Smooth muscle cell (in vitro differentiated cells): Measurements from ENCODE around the gene MRGPRE. TPM values are rescaled to one million over a fixed set of nuclear protein-coding genes. Genes with fewer than 3 reads are reported as not detected.

Experiments
- DNase-seq: peaks from one replicate; lab custom pipeline; 2025; ENCODE audit not compliant: unreplicated experiment; lab: John Stamatoyannopoulos, UW
- H2AFZ ChIP-seq: fragments of 200-600 bp; sonication (generic); 2 replicates; pipeline ENCODE4 v1.6.0; 2016; ENCODE audit warnings: antibody characterized with exemption, low read depth, mild to moderate bottlenecking
- H3F3A ChIP-seq: fragments of 200-600 bp; sonication (generic); 2 replicates; pipeline ENCODE4 v1.6.0; 2017; ENCODE audit warnings: antibody characterized with exemption, low read depth
- H3K27ac ChIP-seq: fragments of 200-600 bp; sonication (generic); 2 replicates; pipeline ENCODE4 v1.5.1; 2016; ENCODE audit warnings: low read depth, mild to moderate bottlenecking
- H3K27me3 ChIP-seq: fragments of 200-600 bp; sonication (generic); 2 replicates; pipeline ENCODE4 v1.6.1; 2016; ENCODE audit warnings: low read depth, mild to moderate bottlenecking
- H3K36me3 ChIP-seq: fragments of 200-600 bp; sonication (generic); 2 replicates; pipeline ENCODE4 v1.5.1; 2016; ENCODE audit warnings: low read depth
- H3K4me1 ChIP-seq: fragments of 200-600 bp; sonication (generic); 2 replicates; pipeline ENCODE4 v1.5.1; 2016; ENCODE audit warnings: low read depth
- H3K4me2 ChIP-seq: fragments of 200-600 bp; sonication (generic); 2 replicates; pipeline ENCODE4 v1.6.0; 2016; ENCODE audit warnings: mild to moderate bottlenecking
- H3K4me3 ChIP-seq: fragments of 200-600 bp; sonication (generic); 2 replicates; pipeline ENCODE4 v1.5.1; 2016; ENCODE audit warnings: mild to moderate bottlenecking
- H3K79me2 ChIP-seq: fragments of 200-600 bp; sonication (generic); 2 replicates; pipeline ENCODE4 v1.6.0; 2016; ENCODE audit warnings: low read depth, mild to moderate bottlenecking
- H3K9ac ChIP-seq: fragments of 200-600 bp; sonication (generic); 2 replicates; pipeline ENCODE4 v1.6.0; 2016; ENCODE audit warnings: low read depth
- H3K9me3 ChIP-seq: fragments of 200-600 bp; sonication (generic); replicated peaks from 2 replicates; pipeline ENCODE4 v1.5.1; 2016; ENCODE audit warnings: low read depth
- H4K20me1 ChIP-seq: fragments of 200-600 bp; sonication (generic); 2 replicates; pipeline ENCODE4 v1.6.0; 2016; ENCODE audit warnings: low read depth
- WGBS: methylation state at CpG from one replicate; pipeline ENCODE4 v1.1.7; 2016; ENCODE audit warnings: low lambda C conversion rate; 5-methylcytosine and 5-hydroxymethylcytosine counted together
- polyA plus RNA-seq: library from polyadenylated mRNA; unstranded; fragments of >200 nt; fragmentation: Nextera tagmentation; extraction: Ambion mirVana; gene quantifications from 2 replicates; pipeline ENCODE4 v1.2.1, GENCODE V29; 2016
- total RNA-seq: library from RNA; depleted of rRNA; stranded (reverse); fragments of >200 nt; gene quantifications from 2 replicates; pipeline ENCODE4 v1.2.3, GENCODE V29; 2014
- TF ChIP-seq, protein P1 (sequence below): fragments of 200-600 bp; sonication (generic); IDR thresholded peaks from 2 replicates; pipeline ENCODE4 v1.5.1; 2017; ENCODE audit warnings: borderline replicate concordance, mild to moderate bottlenecking, antibody characterized with exemption; ENCODE audit not compliant: insufficient read depth, poor library complexity, severe bottlenecking

Gene MRGPRE
- total and polyA plus RNA-seq, 2 experiments from 2014 or later = not detected

DNA sequence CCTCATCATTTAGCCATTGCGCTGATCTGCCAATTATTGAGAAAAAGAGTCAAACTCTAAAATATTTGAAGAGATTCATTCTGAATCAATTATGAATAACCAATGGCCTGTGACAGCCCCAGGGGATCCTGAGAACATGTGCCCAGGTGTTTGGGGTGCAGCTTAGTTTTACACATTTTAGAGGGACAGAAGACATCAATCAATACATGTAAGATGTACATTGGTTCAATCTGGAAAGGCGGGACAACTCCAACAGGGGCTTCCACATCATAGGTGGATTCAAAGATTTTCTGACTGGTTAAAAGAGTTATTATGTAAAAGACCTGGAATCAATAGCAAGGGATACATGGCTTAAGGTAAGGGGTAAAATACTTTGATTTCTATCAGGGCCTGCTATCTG is 4.9 kb upstream of the MRGPRE start:
- no peak overlapping the region for H3K4me3 ChIP-seq
- H3K4me2 ChIP-seq = no peak overlapping the region
- no peaks in the 10 kb centered on the region for H4K20me1 ChIP-seq
- DNase-seq = no peak
- no peak overlapping the region for H2AFZ ChIP-seq
- TF ChIP-seq, protein P1, sequence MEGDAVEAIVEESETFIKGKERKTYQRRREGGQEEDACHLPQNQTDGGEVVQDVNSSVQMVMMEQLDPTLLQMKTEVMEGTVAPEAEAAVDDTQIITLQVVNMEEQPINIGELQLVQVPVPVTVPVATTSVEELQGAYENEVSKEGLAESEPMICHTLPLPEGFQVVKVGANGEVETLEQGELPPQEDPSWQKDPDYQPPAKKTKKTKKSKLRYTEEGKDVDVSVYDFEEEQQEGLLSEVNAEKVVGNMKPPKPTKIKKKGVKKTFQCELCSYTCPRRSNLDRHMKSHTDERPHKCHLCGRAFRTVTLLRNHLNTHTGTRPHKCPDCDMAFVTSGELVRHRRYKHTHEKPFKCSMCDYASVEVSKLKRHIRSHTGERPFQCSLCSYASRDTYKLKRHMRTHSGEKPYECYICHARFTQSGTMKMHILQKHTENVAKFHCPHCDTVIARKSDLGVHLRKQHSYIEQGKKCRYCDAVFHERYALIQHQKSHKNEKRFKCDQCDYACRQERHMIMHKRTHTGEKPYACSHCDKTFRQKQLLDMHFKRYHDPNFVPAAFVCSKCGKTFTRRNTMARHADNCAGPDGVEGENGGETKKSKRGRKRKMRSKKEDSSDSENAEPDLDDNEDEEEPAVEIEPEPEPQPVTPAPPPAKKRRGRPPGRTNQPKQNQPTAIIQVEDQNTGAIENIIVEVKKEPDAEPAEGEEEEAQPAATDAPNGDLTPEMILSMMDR = no peak
- no peaks in the 10 kb centered on the region for H3K9me3 ChIP-seq
- no peaks in the 10 kb centered on the region for H3K4me1 ChIP-seq
- H3F3A ChIP-seq = no peaks in the 10 kb centered on the region
- H3K27me3 ChIP-seq = no peaks in the 10 kb centered on the region
- 97% methylated on average over 2 of the region's 2 CpGs for WGBS
- H3K27ac ChIP-seq = no peak overlapping the region
- no peaks in the 10 kb centered on the region for H3K79me2 ChIP-seq
- no peak overlapping the region for H3K9ac ChIP-seq
- no peaks in the 10 kb centered on the region for H3K36me3 ChIP-seq

DNA sequence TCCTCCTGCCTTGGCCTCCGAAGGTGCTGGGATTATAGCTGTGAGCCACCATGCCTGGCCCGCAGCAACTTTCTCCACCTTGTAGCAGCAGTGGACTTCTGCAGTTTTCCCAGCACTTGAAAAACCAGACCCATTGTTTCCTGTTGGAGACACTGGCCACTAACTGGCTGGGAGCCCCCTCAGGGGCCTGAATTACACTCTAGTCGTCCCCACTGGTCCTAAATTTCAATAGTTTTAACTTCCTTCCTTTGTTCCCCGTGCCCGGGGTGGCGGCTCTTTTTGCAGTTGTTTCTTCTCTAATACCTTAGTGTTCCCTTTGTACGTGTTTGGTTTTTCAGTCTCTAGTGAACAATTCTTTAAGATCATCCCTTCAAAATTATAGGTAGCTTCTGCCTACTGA is 2.6 kb upstream of the MRGPRE start:
- WGBS = 71% methylated on average over 7 of the region's 7 CpGs

DNA sequence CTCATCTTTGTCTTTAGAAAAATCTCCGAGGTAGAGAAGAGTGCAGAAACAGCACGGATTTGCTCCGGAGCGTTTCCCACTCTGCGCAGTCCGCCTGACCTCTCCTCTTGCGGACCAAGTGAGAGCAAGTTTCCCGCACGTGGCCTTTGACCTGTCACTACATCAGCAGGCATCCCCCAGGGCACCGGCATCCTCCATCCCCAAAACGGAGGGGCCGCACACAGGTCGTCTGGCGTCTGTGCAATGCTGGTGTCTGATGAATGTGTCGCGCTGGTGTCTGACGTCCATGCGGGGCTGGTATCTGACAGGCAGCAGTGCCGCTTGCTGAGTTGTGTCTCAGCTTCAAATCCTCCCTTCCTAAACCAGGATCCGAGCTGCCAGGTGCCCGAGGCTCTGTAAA is 739 bp upstream of the MRGPRE start:
- no peaks in the 10 kb centered on the region for H3K4me1 ChIP-seq
- H3K36me3 ChIP-seq = no peaks in the 10 kb centered on the region
- no peaks in the 10 kb centered on the region for H4K20me1 ChIP-seq
- no peak overlapping the region for H3K4me2 ChIP-seq
- no peak overlapping the region for H2AFZ ChIP-seq
- no peak overlapping the region for H3K4me3 ChIP-seq
- no peak for DNase-seq
- no peak overlapping the region for H3K9ac ChIP-seq
- TF ChIP-seq, protein P1 = no peak
- WGBS = 95% methylated on average over 21 of the region's 21 CpGs
- no peaks in the 10 kb centered on the region for H3K79me2 ChIP-seq
- H3K27me3 ChIP-seq = no peaks in the 10 kb centered on the region
- H3K27ac ChIP-seq = no peak overlapping the region
- no peaks in the 10 kb centered on the region for H3F3A ChIP-seq
- no peaks in the 10 kb centered on the region for H3K9me3 ChIP-seq

More for the DNA sequence above, 2.6 kb upstream of the MRGPRE start:
- H2AFZ ChIP-seq = no peak overlapping the region
- H3K79me2 ChIP-seq = no peaks in the 10 kb centered on the region
- no peak overlapping the region for H3K4me2 ChIP-seq
- H3K9me3 ChIP-seq = no peaks in the 10 kb centered on the region
- no peaks in the 10 kb centered on the region for H3K4me1 ChIP-seq
- no peaks in the 10 kb centered on the region for H3K27me3 ChIP-seq
- H3K36me3 ChIP-seq = no peaks in the 10 kb centered on the region
- no peak overlapping the region for H3K27ac ChIP-seq
- H4K20me1 ChIP-seq = no peaks in the 10 kb centered on the region
- no peak overlapping the region for H3K9ac ChIP-seq
- H3K4me3 ChIP-seq = no peak overlapping the region
- H3F3A ChIP-seq = no peaks in the 10 kb centered on the region
- TF ChIP-seq, protein P1 = no peak
- DNase-seq = no peak

DNA sequence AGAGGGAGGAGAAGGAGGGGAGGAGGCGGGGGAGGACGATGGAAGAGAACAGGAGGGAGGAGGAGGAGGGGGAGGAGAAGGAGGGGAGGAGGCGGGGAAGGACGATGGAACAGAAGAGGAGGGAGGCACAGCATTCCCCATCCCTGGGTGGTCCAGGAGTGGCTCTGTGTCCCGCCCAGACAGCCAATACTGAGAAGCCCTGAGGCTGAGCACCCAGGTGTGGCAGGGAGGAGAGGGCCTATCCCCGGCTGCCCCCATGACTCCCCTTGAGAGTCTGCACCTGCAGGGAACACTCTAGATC is 717 bp downstream of the MRGPRE start:
- Histone ChIP-seq H3K27me3 (no peaks in the 10 kb centered on the region), H4K20me1 (no peaks in the 10 kb centered on the region), H2AFZ (no peak overlapping the region), H3K4me1 (no peaks in the 10 kb centered on the region), H3K9ac (no peak overlapping the region), H3F3A (no peaks in the 10 kb centered on the region), H3K36me3 (no peaks in the 10 kb centered on the region), H3K27ac (no peak overlapping the region), H3K4me3 (no peak overlapping the region), H3K79me2 (no peaks in the 10 kb centered on the region), H3K9me3 (no peaks in the 10 kb centered on the region), H3K4me2 (no peak overlapping the region)
- TF ChIP-seq, protein P1 = no peak
- DNase-seq = no peak
- WGBS = 82% methylated on average over 3 of the region's 6 CpGs
